GM12875 (cell line): ENCODE data around the gene MED9.
"Not testable (repeated sequence)": the region's sequence is repeated elsewhere in the genome, so short reads cannot be mapped to it uniquely, and the experiment has no call there.

Experiments used
- H3K4me3 ChIP-seq: one replicate; pipeline ENCODE4 v1.5.1; 2011; ENCODE audit warnings: low read depth, low read length, control low read depth
- TF ChIP-seq, protein P1 (sequence below): IDR thresholded peaks from 2 replicates; pipeline ENCODE4 v1.5.1; 2011; ENCODE audit warnings: low read depth, mild to moderate bottlenecking, control low read depth, inconsistent platforms, low read length, moderate library complexity, borderline replicate concordance; ENCODE audit not compliant: insufficient read depth

Gene MED9, protein sequence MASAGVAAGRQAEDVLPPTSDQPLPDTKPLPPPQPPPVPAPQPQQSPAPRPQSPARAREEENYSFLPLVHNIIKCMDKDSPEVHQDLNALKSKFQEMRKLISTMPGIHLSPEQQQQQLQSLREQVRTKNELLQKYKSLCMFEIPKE

DNA sequence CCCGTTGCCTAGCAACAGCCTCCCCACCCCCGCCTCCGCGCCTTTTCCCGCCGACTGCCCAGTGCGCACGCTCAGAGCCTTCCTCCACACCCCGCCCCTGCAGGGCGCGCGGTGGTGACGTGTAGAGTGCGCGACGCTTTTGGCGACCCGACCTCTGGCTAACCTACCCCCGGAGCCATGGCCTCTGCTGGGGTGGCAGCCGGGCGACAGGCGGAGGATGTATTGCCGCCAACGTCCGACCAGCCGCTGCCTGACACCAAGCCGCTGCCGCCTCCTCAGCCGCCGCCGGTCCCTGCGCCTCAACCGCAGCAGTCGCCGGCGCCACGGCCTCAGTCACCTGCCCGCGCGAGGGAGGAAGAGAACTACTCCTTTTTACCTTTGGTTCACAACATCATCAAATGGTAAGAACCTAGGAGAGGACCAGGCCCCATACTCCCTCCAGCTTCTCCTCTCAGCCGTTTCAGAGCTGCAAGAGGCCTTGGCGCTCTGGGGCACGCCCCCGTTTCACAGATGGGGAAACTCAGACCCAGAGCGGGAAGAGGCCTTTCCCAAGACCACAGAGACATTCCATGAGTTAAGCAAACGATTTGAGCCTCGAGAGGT lies at the start of gene MED9:
MED9 (plus strand) TSS at position 136 of the 603 bp plus-strand sequence; CDS start at position 178, 42 bp downstream.
- TF ChIP-seq, protein P1, sequence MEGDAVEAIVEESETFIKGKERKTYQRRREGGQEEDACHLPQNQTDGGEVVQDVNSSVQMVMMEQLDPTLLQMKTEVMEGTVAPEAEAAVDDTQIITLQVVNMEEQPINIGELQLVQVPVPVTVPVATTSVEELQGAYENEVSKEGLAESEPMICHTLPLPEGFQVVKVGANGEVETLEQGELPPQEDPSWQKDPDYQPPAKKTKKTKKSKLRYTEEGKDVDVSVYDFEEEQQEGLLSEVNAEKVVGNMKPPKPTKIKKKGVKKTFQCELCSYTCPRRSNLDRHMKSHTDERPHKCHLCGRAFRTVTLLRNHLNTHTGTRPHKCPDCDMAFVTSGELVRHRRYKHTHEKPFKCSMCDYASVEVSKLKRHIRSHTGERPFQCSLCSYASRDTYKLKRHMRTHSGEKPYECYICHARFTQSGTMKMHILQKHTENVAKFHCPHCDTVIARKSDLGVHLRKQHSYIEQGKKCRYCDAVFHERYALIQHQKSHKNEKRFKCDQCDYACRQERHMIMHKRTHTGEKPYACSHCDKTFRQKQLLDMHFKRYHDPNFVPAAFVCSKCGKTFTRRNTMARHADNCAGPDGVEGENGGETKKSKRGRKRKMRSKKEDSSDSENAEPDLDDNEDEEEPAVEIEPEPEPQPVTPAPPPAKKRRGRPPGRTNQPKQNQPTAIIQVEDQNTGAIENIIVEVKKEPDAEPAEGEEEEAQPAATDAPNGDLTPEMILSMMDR: no peak
- H3K4me3 ChIP-seq: peak within 1 kb of the TSS; percentile 86

DNA sequence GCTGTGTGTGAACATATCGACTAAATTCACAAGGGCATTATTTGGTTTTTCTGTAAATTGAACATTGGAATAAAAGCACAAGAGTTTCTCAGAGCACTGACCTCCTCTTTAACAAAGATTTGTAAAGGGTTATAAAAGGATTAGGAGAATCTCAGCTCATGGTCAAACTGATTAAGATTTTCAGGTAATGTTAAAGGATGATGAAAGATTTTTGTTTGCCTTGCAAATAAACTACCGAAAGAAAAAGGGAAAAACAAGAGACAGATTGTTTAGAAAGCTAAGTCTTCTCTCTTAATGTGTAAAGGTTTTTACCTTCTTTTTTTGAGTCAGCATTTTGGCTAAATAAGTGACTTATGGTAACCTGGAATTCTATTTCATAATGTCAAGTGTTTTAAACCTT lies 47.6 kb upstream of the MED9 start:
- TF ChIP-seq, protein P1: no peak
- no peak overlapping the region for H3K4me3 ChIP-seq

DNA sequence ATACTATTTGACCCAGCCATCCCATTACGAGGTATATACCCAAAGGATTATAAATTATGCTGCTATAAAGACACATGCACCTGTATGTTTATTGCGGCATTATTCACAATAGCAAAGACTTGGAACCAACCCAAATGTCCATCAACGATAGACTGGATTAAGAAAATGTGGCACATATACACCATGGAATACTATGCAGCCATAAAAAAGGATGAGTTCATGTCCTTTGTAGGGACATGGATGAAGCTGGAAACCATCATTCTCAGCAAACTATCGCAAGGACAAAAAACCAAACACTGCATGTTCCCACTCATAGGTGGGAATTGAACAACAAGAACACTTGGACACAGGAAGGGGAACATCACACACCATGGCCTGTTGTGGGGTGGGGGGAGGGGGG lies 45.9 kb upstream of the MED9 start:
- H3K4me3 ChIP-seq: not testable (repeated sequence)

DNA sequence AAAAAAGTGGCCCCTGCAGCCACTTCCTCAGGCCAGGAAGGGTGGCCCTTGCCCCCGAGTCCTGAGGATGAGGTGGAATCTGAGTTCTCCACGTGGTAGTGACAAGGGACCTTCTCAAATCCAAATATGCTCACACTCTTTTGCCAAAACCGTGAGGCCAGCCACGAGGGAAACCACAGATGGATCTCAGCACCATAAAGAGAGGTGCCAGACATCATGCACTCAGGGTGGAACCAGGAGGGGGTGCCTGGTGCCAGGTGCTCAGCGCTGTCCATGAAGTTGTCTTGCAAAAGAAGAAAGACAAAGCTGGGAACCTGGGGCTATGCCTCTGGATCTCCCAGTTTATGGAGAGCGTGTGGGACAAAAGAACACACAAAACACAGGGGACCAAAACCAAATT lies 45.2 kb upstream of the MED9 start:
- TF ChIP-seq, protein P1: no peak
- no peak overlapping the region for H3K4me3 ChIP-seq

DNA sequence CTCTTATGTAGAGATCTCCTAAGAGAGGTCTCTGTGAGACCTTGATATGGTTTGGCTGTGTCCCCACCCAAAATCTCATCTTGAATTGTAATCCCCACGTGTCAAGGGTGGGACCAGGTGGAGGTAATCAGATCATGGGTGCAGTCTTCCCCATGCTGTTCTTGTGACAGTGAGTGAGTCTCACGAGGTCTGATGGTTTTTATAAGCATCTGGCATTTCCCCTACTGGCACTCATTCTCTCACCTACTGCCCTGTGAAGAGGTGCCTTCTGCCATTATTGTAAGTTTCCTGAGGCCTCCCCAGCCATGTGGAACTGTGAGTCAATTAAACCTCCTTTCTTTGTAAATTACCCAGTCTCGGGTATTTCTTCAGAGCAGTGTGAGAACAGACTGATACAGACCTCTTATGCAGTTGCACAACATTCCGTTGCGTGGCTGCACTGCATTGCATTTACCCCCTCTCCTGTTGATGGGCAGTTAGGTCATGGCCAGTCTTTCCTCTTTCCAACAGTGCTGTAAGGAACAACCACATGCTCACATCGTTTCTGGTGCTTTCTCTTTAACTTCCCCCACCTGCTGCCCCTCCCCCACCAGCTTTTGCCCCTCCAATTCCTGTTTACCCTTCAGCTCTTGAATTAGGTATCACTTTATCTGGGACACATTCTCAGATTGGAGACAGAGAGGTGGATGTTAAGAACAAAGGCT lies 43.6 kb upstream of the MED9 start:
- TF ChIP-seq, protein P1: no peak
- no peak overlapping the region for H3K4me3 ChIP-seq

DNA sequence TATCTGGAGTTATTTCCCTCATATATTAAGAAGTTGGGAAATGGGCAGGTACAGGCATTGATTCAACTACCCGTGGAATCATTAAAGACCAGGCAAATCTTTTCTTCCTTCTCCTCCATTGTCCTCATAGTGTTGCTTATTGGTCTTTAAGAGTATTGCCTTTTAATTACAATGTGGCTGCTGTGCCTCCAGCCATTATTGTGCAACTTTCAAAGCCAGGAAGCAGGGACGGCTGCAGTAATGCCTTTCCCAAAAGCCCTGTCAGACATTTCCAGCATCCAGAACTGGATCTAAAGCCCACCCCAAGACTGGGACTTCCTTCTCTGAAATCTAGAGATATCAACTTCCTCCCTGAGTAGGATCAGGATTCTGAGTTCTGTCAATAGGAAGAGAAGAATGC lies 42.3 kb upstream of the MED9 start:
- H3K4me3 ChIP-seq: no peak overlapping the region
- TF ChIP-seq, protein P1: no peak

DNA sequence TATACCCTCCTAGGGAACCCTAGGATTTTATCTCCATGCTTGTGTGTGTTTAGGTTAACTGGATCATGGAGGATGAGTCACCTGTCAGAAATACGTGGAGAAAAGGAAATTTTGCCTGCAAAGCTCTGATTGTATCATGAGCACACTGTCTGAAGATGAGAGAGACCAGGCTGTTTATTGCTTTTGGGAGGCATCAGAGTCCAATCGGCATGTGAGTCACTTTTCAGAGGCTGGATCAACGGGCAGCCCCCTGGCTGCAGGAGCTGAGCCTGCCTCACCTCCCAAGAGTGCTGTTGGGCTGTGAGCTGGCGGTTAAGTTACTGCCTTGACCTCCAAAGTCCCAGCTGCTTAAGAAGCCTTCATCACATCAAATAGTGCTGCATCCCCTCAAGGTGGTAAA lies 41.5 kb upstream of the MED9 start:
- TF ChIP-seq, protein P1: no peak
- H3K4me3 ChIP-seq: no peak overlapping the region
